Measurements from ENCODE around the gene PPL. TPM values are rescaled to one million over a fixed set of nuclear protein-coding genes. Genes with fewer than 3 reads are reported as not detected.
A peak's percentile ranks its signal among the peaks of the same experiment; 100 is the strongest.
"Not testable (repeated sequence)": the region's sequence is repeated elsewhere in the genome, so short reads cannot be mapped to it uniquely, and the experiment has no call there.

Gene PPL
- total and polyA plus RNA-seq, 4 experiments from 2014 or later, result 0.39 TPM; not detected in 3

DNA sequence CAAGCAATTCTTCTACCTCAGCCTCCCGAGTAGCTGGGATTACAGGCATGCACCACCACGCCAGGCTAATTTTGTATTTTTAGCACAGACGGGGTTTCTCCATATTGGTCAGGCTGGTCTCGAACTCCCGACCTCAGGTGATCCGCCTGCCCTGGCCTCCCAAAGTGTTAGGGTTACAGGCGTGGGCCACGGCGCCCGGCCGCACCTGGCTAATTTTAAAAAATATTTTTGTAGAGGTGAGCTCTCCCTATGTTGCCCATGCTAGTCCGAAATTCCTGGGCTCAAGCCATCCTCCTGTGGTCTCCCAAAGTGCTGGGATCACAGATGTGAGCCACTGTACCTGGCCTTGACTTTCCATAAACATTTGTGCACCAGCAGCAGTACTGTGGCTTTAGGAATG lies 31.3 kb upstream of the PPL start:
- H3K4me1 ChIP-seq (ENCODE audit: insufficient read depth, low read length); intact Hi-C loops (cut with micrococcal nuclease); H3K27ac Mint-ChIP-seq; H3K4me1 Mint-ChIP-seq; H3K36me3 Mint-ChIP-seq; DNase-seq; H3K36me3 ChIP-seq (ENCODE audit: insufficient read depth, low read length); CTCF ChIA-PET (ENCODE audit: partially characterized antibody); H3K9me3 ChIP-seq (ENCODE audit: control insufficient read depth in 1 of 2, low read length in 2 of 2); H3K4me3 Mint-ChIP-seq; H3K27ac ChIP-seq (ENCODE audit: low read depth, low read length); H3K27me3 ChIP-seq (ENCODE audit: insufficient read depth, low read length); H3K4me3 ChIP-seq (ENCODE audit: low read length in 2 of 2); POLR2A ChIA-PET (ENCODE audit: partially characterized antibody); H3K9me3 Mint-ChIP-seq: not testable (repeated sequence)
- peaks cover 10 to 11% of the 10 kb centered on the region in 2 donors for H3K27me3 Mint-ChIP-seq

DNA sequence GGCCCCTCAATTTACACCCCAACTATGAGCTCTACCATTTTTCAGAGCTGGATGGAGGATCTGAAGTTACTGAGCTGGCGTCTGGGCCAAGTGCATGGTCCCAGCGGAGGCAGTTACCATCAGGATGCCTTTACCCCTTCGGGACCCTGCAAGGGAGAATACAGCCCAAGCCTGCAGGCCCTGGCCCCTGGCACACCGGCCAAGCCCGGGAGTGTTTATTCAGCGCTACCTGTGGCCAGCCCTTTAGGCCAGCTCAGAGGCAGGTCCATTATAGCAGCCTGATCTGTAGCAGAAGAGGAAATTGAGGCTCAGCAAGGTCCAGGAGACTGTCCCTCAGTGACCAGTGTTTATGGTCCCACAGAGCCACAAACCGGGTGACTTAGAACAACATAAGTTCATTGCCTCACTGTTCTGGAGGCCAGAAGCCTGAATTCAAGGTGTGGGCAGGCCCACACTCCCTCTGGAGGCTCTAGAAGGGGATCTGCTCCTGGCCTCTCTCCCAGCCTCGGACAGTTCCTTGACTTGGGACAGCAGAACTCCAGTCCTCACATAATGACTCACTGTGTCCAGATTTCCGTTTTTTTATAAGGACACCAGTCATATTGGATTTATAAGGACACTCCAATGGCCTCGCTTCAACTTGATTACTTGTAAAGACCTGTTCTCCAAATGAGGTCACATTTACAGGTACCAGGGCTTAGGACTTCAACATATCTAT lies 29.9 kb upstream of the PPL start:
- ChIA-PET CTCF (ENCODE audit: partially characterized antibody) (interaction anchor here (0.7 kb wide), 1 partner anchor 478 kb away, joined by 5 read pairs; no protein-coding TSS in a partner anchor), POLR2A (ENCODE audit: partially characterized antibody) (no interaction called here)
- H3K27ac ChIP-seq (ENCODE audit: low read depth, low read length), result no peak overlapping the region
- H3K4me1 ChIP-seq (ENCODE audit: insufficient read depth, low read length), result no peaks in the 10 kb centered on the region
- H3K4me3 ChIP-seq (ENCODE audit: low read length in 2 of 2), result no peak overlapping the region
- DNase-seq, result no peak
- Mint-ChIP-seq H3K27ac (no peak overlapping the region), H3K36me3 (no peaks in the 10 kb centered on the region), H3K4me1 (no peaks in the 10 kb centered on the region), H3K4me3 (no peak overlapping the region), H3K9me3 (no peaks in the 10 kb centered on the region), H3K27me3 (peaks cover 11 to 12% of the 10 kb centered on the region in 2 donors)
- H3K27me3 ChIP-seq (ENCODE audit: insufficient read depth, low read length), result no peaks in the 10 kb centered on the region
- H3K9me3 ChIP-seq (ENCODE audit: control insufficient read depth in 1 of 2, low read length in 2 of 2), result no peaks in the 10 kb centered on the region
- intact Hi-C loops (cut with micrococcal nuclease), result no loop called here
- no peaks in the 10 kb centered on the region for H3K36me3 ChIP-seq (ENCODE audit: insufficient read depth, low read length)

- H3K4me1 ChIP-seq (ENCODE audit: insufficient read depth, low read length); H3K9me3 ChIP-seq (ENCODE audit: control insufficient read depth in 1 of 2, low read length in 2 of 2); intact Hi-C loops (cut with micrococcal nuclease); H3K27ac ChIP-seq (ENCODE audit: low read depth, low read length); CTCF ChIA-PET (ENCODE audit: partially characterized antibody); H3K4me1 Mint-ChIP-seq; H3K4me3 ChIP-seq (ENCODE audit: low read length in 2 of 2); H3K4me3 Mint-ChIP-seq; H3K36me3 ChIP-seq (ENCODE audit: insufficient read depth, low read length); H3K36me3 Mint-ChIP-seq; H3K9me3 Mint-ChIP-seq; POLR2A ChIA-PET (ENCODE audit: partially characterized antibody); DNase-seq; H3K27ac Mint-ChIP-seq; H3K27me3 ChIP-seq (ENCODE audit: insufficient read depth, low read length): not testable (repeated sequence)
- peaks cover 8 to 13% of the 10 kb centered on the region in 2 donors for H3K27me3 Mint-ChIP-seq
Measured at GRCh38 chr16:4963527-4963926, 26.6 kb upstream of the PPL start.

DNA sequence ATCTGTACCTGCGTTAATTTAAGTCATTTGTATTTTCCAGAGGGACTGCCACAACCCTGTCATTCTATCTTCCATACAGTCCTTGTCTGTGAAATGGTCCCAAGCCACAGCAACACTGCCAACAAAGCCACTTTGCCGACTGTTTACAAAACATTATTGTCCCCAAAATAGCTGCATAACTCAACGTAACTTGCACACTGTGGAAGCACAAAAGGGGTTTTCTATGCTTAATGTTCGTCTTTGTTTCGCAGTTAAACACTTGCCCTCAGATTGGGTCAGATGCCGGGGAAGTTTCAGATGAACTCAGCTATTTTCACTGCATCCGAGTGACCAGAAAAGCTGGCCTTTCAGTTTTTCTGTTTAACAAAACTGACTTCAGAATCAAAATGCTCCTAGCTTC lies 25.8 kb upstream of the PPL start:
- H3K27me3 Mint-ChIP-seq, result peaks cover 12 to 14% of the 10 kb centered on the region in 2 donors
- no peaks in the 10 kb centered on the region for H3K9me3 ChIP-seq (ENCODE audit: control insufficient read depth in 1 of 2, low read length in 2 of 2)
- no peaks in the 10 kb centered on the region for H3K9me3 Mint-ChIP-seq
- no peaks in the 10 kb centered on the region for H3K36me3 ChIP-seq (ENCODE audit: insufficient read depth, low read length)
- POLR2A ChIA-PET (ENCODE audit: partially characterized antibody), result no interaction called here
- no peaks in the 10 kb centered on the region for H3K36me3 Mint-ChIP-seq
- no peak overlapping the region for H3K27ac Mint-ChIP-seq
- H3K4me3 ChIP-seq (ENCODE audit: low read length in 2 of 2), result no peak overlapping the region
- H3K4me3 Mint-ChIP-seq, result no peak overlapping the region
- H3K4me1 ChIP-seq (ENCODE audit: insufficient read depth, low read length), result peaks cover 10% of the 10 kb centered on the region
- no peak for DNase-seq
- CTCF ChIA-PET (ENCODE audit: partially characterized antibody), result no interaction called here
- H3K27ac ChIP-seq (ENCODE audit: low read depth, low read length), result no peak overlapping the region
- H3K4me1 Mint-ChIP-seq, result peaks cover 7 to 17% (median 11%) of the 10 kb centered on the region in 4 donors
- H3K27me3 ChIP-seq (ENCODE audit: insufficient read depth, low read length), result peaks cover 11% of the 10 kb centered on the region
- intact Hi-C loops (cut with micrococcal nuclease), result no loop called here

DNA sequence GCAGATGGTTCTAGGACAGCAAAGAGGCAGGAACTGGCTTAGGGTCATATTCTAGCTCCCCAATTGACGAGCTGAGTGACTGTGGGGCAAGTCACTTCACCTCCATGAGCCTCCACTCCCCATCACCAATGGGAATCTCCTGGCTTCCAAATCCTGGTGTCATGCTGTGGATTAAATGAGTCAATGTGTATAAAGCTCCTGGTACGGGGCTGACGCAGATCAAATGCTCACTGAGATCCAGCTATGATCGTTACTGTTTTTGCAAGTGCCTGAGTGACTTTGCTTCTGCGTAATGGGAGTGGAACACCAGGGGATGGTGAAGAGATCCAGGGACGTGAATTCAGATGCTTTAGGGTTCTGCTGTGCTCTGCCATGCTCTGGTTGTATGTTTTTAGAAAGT lies 23.6 kb upstream of the PPL start:
- no peaks in the 10 kb centered on the region for H3K36me3 Mint-ChIP-seq
- H3K27me3 Mint-ChIP-seq, result peaks cover 16 to 23% of the 10 kb centered on the region in 2 donors
- CTCF ChIA-PET (ENCODE audit: partially characterized antibody), result no interaction called here
- H3K4me3 Mint-ChIP-seq, result no peak overlapping the region
- POLR2A ChIA-PET (ENCODE audit: partially characterized antibody), result no interaction called here
- Histone ChIP-seq H3K4me3 (ENCODE audit: low read length in 2 of 2) (no peak overlapping the region), H3K27me3 (ENCODE audit: insufficient read depth, low read length) (peaks cover 11% of the 10 kb centered on the region), H3K4me1 (ENCODE audit: insufficient read depth, low read length) (peaks cover 16% of the 10 kb centered on the region), H3K27ac (ENCODE audit: low read depth, low read length) (no peak overlapping the region), H3K36me3 (ENCODE audit: insufficient read depth, low read length) (no peaks in the 10 kb centered on the region), H3K9me3 (ENCODE audit: control insufficient read depth in 1 of 2, low read length in 2 of 2) (no peaks in the 10 kb centered on the region)
- H3K27ac Mint-ChIP-seq, result no peak overlapping the region
- intact Hi-C loops (cut with micrococcal nuclease), result no loop called here
- H3K9me3 Mint-ChIP-seq, result no peaks in the 10 kb centered on the region
- no peak for DNase-seq
- peaks cover 12 to 28% (median 20%) of the 10 kb centered on the region in 4 donors for H3K4me1 Mint-ChIP-seq

- H3K9me3 Mint-ChIP-seq, result no peaks in the 10 kb centered on the region
- H3K27ac Mint-ChIP-seq, result peak overlapping the region in 1 of 7 donors; percentile 57
- H3K27me3 Mint-ChIP-seq, result peaks cover 18 to 27% of the 10 kb centered on the region in 2 donors
- DNase-seq, result peak in 1 of 5 donors; percentile 11
- peaks cover 16% of the 10 kb centered on the region for H3K4me1 ChIP-seq (ENCODE audit: insufficient read depth, low read length)
- peak overlapping the region in 1 of 2 donors; percentile 45 for H3K4me3 ChIP-seq (ENCODE audit: low read length in 2 of 2)
- no peaks in the 10 kb centered on the region for H3K36me3 ChIP-seq (ENCODE audit: insufficient read depth, low read length)
- ChIA-PET POLR2A (ENCODE audit: partially characterized antibody) (interaction anchor here (0.5 kb wide), 1 partner anchor 771 kb away, joined by 3 read pairs; no protein-coding TSS in a partner anchor), CTCF (ENCODE audit: partially characterized antibody) (no interaction called here)
- intact Hi-C loops (cut with micrococcal nuclease), result loop anchor here (1.0 to 10.0 kb wide), 5 partner anchors 111 to 1024 kb away; partner anchors contain the start of genes GLYR1, PAM16 and UBN1
- peak overlapping the region in 7 of 8 donors; percentile 2 to 86 (median 67) for H3K4me3 Mint-ChIP-seq
- no peaks in the 10 kb centered on the region for H3K36me3 Mint-ChIP-seq
- H3K27me3 ChIP-seq (ENCODE audit: insufficient read depth, low read length), result peaks cover 11% of the 10 kb centered on the region
- H3K4me1 Mint-ChIP-seq, result peaks cover 12 to 28% (median 20%) of the 10 kb centered on the region in 4 donors
- H3K27ac ChIP-seq (ENCODE audit: low read depth, low read length), result no peak overlapping the region
- no peaks in the 10 kb centered on the region for H3K9me3 ChIP-seq (ENCODE audit: control insufficient read depth in 1 of 2, low read length in 2 of 2)
Measured at GRCh38 chr16:4958510-4959438, 21.8 kb upstream of the PPL start.
